Measurements from ENCODE around the gene C1orf116.

GRCh38 chr1:207006083-207006482, 26.5 kb downstream of the C1orf116 start:
- TF ChIP-seq CTCF (IDR thresholded peaks at IDR 0.05) (no peak), POLR2AphosphoS5 (IDR thresholded peaks at IDR 0.05) (no peak), POLR2A (IDR thresholded peaks at IDR 0.05) (no peak), EP300 (IDR thresholded peaks at IDR 0.05) (no peak)
